GM19043 (cell line): ENCODE measurements around the gene TRPM4.
"Not testable (repeated sequence)": the region's sequence is repeated elsewhere in the genome, so short reads cannot be mapped to it uniquely, and the experiment has no call there.

ENCODE experiments used
- ATAC-seq: cut with Tn5 transposase; IDR thresholded peaks from one replicate; pipeline ENCODE4 v1.9.1; 2021; ENCODE audit warnings: low read depth; ENCODE audit not compliant: unreplicated experiment

TRPM4 gene

DNA sequence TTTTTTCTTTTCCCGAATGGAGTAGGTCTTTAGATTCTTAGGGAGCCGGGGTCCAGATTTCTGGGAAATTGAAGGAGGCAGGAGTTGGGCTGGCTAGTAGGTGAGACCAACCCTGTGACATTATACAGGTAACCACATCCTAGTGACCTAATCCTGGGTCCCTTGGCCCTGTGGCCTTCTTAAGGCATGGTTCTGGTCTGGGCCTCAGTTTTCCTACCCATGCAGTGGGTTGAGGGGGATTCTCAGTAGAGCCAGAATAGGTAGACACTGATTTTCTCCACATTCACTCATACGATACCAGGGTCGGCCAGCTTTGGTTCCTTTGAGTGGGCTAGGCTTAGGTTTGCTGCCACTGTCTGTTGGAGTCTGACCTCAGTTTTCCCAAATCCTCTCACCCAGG is 31.0 kb upstream of the TRPM4 start:
- no peak for ATAC-seq

DNA sequence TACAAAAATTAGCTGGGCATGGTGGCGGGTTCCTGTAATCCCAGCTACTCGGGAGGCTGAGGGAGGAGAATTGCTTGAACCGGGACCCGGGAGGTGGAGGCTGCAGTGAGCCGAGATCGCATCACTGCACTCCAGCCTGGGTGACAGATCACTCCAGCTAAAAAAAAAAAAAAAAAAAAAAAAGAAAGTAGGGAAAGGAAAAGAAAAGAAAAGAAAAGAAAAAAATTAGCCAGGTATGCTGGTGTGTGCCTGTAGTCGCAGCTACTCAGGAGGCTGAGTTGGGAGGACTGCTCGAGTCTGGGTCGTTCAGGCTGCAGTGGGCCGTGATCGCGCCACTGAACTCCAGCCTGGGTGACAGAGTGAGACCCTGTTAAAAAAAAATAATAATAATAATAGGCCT is 30.4 kb upstream of the TRPM4 start:
- ATAC-seq = not testable (repeated sequence)

DNA sequence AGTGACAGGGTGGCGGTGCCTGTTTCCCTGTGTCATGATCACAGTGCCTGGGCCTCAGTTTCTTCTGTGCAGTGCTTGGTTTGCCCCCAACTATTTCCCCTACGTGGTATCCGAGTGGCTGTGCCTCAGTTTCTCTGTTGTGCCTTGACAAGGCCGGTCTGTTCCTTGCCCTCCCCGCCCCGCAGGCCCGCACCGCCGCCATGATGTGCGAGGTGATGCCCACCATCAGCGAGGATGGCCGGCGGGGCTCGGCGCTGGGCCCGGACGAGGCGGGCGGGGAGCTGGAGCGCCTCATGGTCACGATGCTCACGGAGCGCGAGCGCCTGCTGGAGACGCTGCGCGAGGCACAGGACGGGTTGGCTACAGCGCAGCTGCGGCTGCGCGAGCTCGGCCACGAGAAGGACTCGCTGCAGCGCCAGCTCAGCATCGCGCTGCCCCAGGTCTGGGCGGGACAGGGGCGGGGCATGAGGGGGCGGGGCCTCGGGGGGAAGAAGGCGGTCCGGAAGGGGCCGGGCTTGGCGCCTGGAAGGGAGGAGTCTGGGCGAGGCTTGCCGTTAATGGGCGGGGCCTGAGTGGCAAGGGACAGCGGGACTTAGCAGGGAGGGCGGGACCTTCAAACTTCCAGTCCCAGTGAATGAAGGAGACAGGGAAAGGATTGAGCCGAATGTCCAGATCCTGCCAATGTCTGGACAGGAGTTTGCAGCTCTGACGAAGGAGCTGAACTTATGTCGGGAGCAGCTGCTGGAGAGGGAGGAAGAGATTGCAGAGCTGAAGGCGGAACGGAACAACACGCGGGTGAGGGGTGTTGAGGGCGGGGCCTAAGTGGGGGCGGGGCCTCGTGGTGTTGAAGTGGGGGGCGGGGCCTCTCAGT is 29.7 kb upstream of the TRPM4 start:
- peak; percentile 81 for ATAC-seq

DNA sequence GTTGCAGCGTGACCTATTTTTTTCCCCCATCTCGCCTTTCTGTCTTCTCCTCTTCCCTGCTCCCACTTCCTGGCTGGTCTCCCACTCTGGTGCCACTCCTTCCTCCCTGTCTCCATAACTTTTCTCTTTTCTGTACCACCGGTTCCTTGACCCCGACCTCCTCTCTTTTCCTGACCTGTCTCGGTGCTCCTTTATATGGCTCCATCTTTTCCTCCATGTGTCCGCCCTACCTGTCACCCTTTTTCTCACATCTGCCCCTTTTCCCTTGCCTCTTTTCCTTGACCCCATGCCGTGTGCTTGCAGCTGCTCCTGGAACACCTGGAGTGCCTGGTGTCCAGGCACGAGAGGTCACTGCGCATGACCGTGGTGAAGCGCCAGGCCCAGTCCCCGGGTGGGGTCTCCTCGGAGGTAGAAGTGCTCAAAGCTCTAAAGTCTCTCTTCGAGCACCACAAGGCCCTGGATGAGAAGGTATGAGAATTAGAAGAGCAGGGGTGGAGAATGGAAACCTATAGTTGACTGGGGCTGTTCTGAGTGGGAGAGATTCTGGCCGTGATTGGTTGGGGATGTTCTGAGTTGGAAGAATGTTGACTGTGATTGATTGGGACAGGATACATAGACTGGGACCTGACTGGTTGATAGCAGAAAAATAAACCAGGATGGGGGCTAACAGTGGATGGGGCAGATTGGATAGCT is 28.9 kb upstream of the TRPM4 start:
- ATAC-seq = no peak

DNA sequence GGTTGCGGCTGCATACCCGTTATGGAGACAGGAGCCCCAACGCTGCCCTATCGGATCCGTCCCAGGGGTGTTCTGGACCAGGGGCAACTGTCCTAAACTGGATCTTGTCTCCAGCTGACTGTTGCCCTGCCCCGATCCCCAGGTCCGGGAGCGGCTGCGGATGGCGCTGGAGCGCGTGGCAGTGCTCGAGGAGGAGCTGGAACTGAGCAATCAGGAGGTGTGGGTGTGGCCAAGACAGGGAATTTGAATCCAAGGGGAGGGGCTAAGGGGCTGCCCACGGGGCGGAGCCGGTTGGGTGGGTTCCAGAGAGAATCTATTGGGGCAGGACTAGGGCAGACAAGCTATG is 28.4 kb upstream of the TRPM4 start:
- ATAC-seq = no peak

DNA sequence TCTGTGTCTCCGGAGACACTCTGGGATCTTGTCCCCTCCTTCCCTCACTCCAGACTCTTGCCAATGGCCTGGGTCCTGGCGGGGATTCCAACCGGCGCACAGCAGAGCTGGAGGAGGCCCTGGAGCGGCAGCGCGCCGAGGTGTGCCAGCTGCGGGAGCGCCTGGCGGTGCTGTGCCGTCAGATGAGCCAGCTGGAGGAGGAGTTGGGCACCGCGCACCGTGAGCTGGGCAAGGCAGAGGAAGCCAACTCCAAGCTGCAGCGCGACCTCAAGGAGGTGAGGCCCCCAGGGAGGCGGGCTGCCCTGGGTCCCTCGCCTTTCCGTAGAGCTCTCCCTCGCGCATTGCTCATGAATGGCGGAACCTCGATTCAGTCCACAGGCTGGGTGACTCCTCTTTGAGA is 27.3 kb upstream of the TRPM4 start:
- no peak for ATAC-seq

DNA sequence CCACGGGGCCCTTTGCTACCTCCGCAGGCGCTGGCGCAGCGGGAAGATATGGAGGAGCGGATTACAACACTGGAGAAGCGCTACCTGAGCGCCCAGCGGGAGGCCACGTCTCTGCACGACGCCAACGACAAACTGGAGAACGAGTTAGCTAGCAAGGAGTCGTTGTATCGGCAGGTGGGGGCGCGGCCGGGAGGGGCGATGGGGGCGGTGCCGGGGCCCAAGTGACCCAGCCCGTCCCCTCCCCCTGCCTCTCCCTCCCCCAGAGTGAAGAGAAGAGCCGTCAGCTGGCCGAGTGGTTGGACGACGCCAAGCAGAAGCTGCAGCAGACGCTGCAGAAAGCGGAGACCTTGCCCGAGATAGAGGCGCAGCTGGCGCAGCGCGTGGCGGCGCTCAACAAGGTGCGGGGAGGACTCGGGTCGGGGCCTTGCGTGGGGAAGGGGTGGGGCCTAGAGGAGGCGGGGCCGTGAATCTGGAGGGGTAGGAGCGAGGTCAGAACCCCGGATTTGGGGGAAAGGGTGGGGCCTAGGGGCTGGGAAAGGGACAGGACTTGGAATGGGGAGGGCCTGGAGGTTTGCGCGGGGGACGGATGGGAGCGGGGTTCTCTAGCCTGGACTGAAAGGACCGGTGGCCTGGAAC is 24.5 kb upstream of the TRPM4 start:
- ATAC-seq = no peak

DNA sequence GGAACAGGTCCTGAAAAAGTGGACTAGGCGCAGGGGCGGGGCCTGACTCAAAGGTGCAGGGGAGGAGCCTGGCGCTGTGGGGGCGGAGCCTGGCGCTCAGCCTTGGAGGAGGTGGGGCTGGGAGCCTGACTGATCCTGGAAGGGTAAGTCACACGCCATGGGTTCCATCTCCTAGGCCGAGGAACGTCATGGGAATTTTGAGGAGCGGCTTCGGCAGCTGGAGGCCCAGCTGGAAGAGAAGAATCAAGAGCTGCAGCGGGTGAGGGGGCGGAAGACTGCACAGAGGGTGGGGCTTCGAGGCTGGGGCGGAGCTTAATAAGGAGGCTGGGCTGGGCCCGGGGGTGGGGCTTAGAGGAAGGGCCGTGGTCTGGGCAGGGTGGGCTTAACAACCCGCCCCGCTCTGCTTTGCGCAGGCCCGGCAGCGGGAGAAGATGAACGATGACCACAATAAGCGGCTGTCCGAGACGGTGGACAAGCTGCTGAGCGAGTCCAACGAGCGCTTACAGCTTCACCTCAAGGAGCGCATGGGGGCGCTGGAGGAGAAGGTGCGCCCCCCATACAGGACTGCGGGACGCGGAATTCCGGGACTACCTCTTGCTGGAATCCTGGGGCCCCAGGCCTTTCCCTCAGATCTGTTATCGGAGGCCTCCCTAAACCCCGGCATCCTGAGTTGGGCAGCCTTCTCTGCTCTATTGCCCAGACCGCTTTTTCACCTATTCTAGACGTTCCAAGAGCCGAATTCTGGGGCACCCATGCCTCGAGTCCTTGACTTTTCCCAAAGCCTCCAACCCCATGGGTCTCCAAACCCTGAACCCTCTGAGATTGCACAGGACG is 23.8 kb upstream of the TRPM4 start:
- no peak for ATAC-seq

DNA sequence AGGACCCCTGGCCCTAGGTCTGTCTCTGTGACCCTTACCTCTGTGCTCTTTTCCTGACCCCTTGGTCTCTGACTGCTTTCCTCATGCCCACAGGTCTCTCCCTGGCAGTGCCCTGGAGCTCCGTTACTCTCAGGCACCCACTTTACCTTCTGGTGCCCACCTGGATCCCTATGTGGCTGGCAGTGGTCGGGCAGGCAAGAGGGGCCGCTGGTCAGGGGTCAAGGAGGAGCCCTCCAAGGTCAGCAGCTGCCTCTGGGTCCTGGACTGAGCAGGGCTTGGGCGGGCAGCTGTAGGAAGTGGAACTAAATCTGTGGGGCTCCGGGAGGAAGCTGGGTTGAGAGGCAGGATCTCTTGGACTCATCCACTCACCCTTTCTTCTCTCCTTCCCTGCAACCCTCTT is 21.9 kb upstream of the TRPM4 start:
- ATAC-seq = no peak

DNA sequence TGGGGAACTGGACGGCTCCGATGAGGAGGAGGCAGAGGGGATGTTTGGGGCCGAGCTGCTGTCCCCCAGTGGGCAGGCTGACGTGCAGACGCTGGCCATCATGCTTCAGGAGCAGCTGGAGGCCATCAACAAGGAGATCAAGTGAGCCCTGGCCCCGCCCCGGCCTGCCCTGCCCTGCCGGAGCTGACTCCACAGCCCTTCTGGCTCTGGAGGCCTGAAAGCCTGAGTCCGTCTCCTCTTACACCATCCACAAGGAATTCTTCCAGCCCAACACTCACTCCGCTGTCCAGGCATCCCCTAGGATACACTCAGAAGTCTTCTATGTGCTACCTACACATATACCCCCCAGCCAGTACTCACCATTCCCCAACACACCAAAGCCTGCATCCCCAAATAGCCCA is 20.8 kb upstream of the TRPM4 start:
- no peak for ATAC-seq

DNA sequence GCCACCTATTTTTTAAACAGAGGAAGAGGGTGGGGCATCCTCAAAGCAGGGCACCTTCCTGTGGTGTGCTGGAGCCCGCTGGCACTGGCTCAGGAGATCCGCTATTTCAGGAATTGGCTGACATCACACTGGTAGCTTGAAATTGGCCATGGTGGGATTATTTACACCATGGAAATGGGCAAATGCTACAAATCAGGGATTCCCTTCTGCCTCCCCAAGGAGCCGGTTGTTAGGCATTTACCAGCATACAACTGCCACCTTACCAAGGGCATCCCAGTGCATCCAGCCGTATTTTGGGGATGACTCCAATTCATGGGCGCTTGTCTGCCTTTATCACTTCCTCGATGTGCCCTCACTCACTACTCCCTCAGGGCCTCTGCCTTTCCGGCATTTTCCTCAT is 16.6 kb upstream of the TRPM4 start:
- ATAC-seq = no peak

DNA sequence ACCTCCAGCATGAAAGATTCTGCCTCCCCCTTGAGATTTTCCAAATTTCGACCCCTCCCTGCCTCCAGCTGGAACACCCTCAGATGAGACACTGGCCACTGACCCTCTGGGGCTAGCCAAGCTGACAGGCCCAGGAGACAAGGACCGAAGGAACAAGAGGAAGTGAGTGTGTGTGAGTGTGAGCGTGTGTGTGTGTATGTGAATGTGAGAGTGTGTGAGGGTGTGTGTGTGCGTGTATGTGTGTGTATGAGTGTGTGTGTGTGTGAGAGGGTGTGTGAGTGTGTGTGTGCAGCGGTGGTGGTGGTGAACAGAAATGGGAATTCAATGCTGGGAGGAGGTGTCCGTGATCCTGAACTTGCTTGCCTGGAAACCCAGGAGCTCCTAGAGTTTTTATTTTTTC is 16.2 kb upstream of the TRPM4 start:
- no peak for ATAC-seq

DNA sequence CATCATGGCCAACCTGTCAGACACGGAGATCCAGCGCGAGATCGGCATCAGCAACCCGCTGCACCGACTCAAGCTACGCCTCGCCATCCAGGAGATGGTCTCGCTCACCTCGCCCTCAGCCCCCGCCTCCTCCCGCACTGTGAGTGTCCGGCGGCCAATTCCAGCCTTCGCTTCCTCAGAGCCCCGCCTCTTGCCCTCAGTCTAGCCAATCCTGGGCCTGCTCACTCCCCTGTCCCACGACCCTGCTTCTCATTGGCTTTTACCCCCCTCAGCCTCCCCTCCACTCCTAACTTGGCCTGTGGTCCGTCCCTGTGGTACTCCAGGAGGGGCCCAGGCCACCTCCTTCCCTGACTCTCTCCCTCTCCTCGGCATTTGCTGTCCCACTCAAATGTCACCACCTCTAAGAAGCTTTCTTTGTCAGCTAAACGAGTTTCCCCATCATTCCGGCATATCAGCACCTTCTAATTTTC is 14.7 kb upstream of the TRPM4 start:
- ATAC-seq = no peak

DNA sequence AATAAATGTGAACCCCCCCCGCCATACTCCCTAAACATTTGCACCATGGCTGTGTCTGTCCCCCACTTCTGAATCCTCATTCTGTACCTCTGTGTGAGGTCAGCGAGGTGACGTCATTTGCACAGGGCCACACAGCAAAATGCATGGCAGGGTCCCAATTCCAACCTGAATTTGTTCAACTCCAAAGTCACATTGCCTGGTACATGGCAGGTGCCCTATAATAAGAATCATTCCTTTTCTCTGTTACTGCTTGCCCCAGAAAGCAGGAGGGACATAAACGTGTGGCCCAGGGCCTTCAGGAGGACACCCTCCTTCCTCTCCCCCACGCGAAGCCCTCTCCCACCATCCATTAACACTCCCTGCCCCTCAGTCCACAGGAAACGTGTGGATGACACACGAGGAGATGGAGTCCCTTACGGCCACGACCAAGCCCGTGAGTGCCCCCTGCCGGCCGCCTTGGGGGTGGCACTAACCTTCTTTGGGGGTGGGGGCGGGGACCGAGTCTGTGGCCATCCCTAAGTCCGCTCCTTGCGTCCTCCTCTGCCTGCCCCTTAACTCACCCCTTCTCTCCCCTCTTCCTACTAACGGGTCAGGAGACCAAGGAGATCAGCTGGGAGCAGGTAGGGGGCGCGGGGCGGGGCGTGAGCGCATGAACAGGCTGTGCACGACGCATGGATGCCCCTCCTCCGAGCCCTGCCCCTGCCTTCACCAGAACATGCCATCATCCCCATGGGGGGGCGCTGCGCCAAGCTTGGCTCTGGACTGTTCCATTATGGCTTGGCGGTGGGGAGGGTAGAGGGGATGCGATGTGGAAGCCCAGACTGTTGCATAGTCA is 11.8 kb upstream of the TRPM4 start:
- ATAC-seq = no peak

DNA sequence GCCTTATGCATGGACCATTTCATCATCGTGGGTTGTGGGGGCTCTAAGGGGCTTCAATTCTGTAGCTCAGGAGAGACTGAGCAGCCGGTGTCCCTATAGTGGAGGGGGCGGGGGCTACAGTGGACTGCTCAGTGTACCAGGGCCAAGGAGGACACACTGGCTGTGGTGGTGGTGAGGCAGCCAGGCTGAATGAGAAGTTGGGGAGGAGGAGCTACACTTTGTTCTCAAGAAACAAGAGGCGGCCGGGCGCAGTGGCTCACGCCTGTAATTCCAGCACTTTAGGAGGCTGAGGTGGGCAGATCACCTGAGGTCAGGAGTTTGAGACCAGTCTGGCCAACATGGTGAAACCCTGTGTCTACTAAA is 11.2 kb upstream of the TRPM4 start:
- ATAC-seq = not testable (repeated sequence)

DNA sequence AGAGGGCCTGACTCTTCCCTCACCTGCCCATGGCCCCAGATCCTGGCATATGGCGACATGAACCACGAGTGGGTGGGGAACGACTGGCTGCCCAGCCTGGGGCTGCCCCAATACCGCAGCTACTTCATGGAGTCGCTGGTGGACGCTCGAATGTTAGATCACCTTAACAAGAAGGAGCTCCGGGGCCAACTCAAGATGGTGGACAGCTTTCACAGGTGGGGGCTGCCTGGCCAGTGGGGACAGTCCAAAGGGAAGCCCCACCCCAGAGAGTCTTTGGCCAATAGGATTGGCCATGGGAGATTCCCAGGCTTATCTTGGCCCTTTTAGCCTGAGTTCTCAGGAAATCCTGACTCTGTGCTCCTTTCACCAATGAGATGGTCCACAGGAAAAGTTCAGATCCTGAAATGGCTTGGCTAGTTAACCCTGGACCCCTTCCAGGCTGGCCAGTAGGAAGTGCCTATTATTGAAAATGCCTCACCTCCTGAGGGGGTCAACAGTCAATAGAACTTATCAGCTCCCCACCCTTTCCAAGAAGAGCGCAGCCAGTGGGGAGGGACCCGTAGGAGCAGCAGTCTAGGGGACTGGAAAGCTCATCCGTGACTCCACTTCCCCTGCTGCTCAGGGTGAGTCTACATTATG is 9.4 kb upstream of the TRPM4 start:
- no peak for ATAC-seq

DNA sequence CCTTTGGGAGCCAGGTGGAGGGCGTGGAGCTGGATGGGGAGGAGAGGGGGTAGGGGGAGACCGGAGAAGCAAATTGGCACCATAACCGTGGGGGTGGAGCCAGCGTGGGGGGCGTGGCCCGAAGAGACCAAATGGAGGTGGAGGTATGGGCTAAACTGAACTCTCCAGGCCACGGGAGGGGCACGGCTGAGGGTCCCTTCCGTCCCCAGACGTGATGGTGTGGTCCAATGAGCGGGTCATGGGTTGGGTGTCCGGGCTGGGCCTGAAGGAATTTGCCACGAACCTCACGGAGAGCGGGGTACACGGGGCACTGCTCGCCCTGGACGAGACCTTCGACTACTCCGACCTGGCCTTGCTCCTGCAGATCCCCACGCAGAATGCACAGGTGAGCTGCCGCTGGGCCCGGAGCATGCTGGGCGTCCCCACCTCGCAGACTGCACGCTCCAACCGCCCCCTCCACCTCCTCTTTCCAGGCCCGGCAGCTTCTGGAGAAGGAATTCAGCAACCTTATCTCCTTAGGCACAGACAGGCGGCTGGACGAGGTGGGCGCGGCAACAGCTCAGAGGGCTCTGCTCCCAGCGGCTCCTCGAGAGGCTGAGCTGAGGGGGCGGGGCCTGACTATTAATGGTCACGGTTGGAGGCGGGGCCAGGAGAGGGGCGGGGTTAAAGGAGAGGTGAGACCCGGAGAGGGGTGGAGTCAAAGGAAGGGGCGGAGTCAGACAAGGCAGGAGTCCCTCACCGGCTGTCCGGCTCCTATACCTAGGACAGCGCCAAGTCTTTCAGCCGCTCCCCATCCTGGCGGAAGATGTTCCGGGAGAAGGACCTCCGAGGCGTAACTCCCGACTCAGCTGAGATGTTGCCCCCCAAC is 8.6 kb upstream of the TRPM4 start:
- no peak for ATAC-seq

DNA sequence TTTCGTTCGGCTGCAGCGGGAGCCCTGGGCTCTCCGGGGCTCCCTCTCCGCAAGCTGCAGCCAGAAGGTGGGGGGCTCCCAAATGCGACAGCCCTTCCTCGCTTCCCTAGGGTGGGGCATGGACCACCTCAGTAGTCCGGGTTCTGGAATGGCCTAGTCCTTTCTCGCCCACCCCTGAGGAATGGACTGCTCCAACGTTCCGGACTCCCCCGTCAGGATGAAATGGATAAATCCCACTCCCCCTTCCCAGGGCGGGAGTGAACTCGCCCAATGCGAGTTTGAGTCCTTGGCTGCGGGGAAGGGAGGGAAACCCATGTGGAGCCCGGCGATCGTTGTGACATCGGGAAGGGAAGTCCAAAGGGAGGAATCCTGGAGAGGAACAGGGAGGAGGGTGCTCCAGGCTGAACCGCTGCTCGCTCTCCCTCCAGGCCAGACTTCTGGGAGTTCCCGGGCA is 7.9 kb upstream of the TRPM4 start:
- ATAC-seq = no peak
